Measurements from ENCODE around the gene VTCN1.

Gene VTCN1

GRCh38 chr1:117176579-117176978, 34.1 kb downstream of the VTCN1 start:
- Histone ChIP-seq H3K36me3 (ENCODE audit: control insufficient read depth, insufficient read depth, low read length) (no peaks in the 10 kb centered on the region), H3K27me3 (replicated peaks; ENCODE audit: control insufficient read depth, insufficient read depth, low read length) (no peaks in the 10 kb centered on the region), H3K4me3 (replicated peaks; ENCODE audit: low read depth, low read length) (no peak overlapping the region)
- no peak for DNase-seq (ENCODE audit: extremely low read depth, insufficient read length)
- TF ChIP-seq, protein P1, sequence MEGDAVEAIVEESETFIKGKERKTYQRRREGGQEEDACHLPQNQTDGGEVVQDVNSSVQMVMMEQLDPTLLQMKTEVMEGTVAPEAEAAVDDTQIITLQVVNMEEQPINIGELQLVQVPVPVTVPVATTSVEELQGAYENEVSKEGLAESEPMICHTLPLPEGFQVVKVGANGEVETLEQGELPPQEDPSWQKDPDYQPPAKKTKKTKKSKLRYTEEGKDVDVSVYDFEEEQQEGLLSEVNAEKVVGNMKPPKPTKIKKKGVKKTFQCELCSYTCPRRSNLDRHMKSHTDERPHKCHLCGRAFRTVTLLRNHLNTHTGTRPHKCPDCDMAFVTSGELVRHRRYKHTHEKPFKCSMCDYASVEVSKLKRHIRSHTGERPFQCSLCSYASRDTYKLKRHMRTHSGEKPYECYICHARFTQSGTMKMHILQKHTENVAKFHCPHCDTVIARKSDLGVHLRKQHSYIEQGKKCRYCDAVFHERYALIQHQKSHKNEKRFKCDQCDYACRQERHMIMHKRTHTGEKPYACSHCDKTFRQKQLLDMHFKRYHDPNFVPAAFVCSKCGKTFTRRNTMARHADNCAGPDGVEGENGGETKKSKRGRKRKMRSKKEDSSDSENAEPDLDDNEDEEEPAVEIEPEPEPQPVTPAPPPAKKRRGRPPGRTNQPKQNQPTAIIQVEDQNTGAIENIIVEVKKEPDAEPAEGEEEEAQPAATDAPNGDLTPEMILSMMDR (IDR thresholded peaks at IDR 0.05; ENCODE audit: insufficient read depth, low read length, poor library complexity, severe bottlenecking), result no peak

GRCh38 chr1:117174851-117175250, 35.9 kb downstream of the VTCN1 start:
- TF ChIP-seq, protein P1 (IDR thresholded peaks at IDR 0.05; ENCODE audit: insufficient read depth, low read length, poor library complexity, severe bottlenecking), result no peak
- Histone ChIP-seq H3K27me3 (replicated peaks; ENCODE audit: control insufficient read depth, insufficient read depth, low read length) (no peaks in the 10 kb centered on the region), H3K4me3 (replicated peaks; ENCODE audit: low read depth, low read length) (no peak overlapping the region), H3K36me3 (ENCODE audit: control insufficient read depth, insufficient read depth, low read length) (no peaks in the 10 kb centered on the region)
- no peak for DNase-seq (ENCODE audit: extremely low read depth, insufficient read length)

GRCh38 chr1:117173691-117174090, 37.0 kb downstream of the VTCN1 start:
- Histone ChIP-seq H3K4me3 (replicated peaks; ENCODE audit: low read depth, low read length) (no peak overlapping the region), H3K27me3 (replicated peaks; ENCODE audit: control insufficient read depth, insufficient read depth, low read length) (no peaks in the 10 kb centered on the region), H3K36me3 (ENCODE audit: control insufficient read depth, insufficient read depth, low read length) (no peaks in the 10 kb centered on the region)
- TF ChIP-seq, protein P1 (IDR thresholded peaks at IDR 0.05; ENCODE audit: insufficient read depth, low read length, poor library complexity, severe bottlenecking), result no peak
- no peak for DNase-seq (ENCODE audit: extremely low read depth, insufficient read length)

GRCh38 chr1:117173006-117173405, 37.7 kb downstream of the VTCN1 start:
- TF ChIP-seq, protein P1 (IDR thresholded peaks at IDR 0.05; ENCODE audit: insufficient read depth, low read length, poor library complexity, severe bottlenecking), result no peak
- Histone ChIP-seq H3K27me3 (replicated peaks; ENCODE audit: control insufficient read depth, insufficient read depth, low read length) (no peaks in the 10 kb centered on the region), H3K36me3 (ENCODE audit: control insufficient read depth, insufficient read depth, low read length) (no peaks in the 10 kb centered on the region), H3K4me3 (replicated peaks; ENCODE audit: low read depth, low read length) (no peak overlapping the region)
- no peak for DNase-seq (ENCODE audit: extremely low read depth, insufficient read length)

- TF ChIP-seq, protein P1 (IDR thresholded peaks at IDR 0.05; ENCODE audit: insufficient read depth, low read length, poor library complexity, severe bottlenecking), result no peak
- Histone ChIP-seq H3K4me3 (replicated peaks; ENCODE audit: low read depth, low read length) (no peak overlapping the region), H3K27me3 (replicated peaks; ENCODE audit: control insufficient read depth, insufficient read depth, low read length) (no peaks in the 10 kb centered on the region), H3K36me3 (ENCODE audit: control insufficient read depth, insufficient read depth, low read length) (no peaks in the 10 kb centered on the region)
- no peak for DNase-seq (ENCODE audit: extremely low read depth, insufficient read length)
Observed at GRCh38 chr1:117171900-117172511, 38.7 kb downstream of the VTCN1 start.
